HG02852 (cell line): ENCODE results near the gene MEX3C.

ENCODE experiments used
- ATAC-seq: cut with Tn5 transposase; IDR thresholded peaks from one replicate; pipeline ENCODE4 v1.9.1; 2021; ENCODE audit warnings: mild to moderate bottlenecking, moderate library complexity; ENCODE audit not compliant: unreplicated experiment

The MEX3C gene

DNA sequence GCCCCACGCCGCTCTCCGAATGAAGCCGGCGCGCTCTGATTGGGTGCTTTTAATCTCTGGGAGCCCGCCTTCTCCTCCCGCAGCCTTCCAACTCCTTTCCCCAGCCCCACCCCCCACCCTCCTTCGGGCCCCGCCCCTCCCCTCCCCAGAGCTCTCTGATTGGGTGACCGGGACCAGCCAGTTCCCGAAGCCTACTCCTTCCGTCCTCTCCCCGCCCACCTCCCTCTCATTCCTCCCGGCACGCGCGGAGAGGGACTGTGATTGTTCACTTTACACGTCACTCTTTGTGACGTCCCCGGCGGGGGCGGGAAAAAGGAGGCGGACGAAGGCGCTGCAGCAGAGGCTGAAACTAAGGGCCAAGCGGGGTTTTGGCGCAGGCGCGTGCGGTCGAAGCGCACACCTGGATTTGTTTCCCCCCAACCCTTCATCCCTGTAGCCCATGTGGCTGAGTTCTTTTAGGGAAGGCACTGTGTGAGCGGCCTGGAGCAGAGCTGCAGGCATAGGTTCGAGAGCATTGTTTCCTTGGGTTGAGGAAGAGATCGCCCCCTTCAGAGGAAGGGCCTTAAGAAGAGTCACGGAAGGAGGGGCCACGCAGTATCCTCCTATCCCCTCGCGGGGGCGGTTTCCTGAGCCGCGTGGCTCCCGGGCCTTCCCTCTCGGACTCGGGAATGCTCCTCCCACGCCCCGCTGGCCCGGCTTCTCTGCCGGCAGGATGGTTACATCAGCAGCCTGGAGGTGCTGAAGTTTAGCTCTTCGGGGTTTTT lies at the start of gene MEX3C:
MEX3C (minus strand) TSS at position 21 of the 764 bp plus-strand sequence. CDS start 361 bp downstream, outside the sequence.
- peak; percentile 73 for ATAC-seq

DNA sequence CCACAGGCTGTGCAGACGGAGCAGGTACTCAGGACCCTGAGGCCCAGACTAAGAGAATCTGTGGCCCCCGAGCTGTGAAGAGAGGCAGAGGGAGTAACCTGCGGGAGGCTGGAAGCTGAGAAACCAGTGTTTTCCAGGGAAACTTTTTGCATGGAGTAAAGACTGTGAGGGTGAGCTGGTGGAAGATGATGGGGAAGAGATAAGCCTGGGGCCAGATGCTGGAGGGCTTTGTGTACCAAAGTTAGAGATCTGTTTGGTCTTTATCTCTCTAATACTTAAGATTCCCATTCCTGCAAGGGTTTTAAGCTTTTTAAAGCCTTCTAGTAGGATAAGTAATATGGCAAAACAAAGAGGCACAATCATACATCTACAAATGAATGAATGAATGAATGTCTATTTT lies 43.7 kb upstream of the MEX3C start:
- ATAC-seq: no peak

DNA sequence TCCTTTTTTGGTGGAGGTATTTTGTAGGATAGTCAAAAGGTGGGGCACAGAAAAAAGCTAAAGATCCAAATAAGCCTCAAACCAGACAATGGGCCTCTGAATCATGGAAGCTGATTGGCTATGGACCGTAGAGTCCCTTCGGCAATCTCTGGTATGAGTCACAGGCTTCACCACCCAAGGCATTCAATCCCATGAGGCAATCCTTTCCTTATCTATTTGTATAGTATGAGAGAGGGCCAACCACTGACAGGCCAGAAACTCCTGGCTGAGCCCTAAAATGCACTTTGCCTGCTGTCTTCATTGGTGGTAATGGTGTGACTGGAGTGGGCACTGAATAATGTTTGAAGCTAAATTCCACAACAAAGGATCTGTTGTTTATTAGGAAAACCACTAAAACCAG lies 38.7 kb upstream of the MEX3C start:
- no peak for ATAC-seq

DNA sequence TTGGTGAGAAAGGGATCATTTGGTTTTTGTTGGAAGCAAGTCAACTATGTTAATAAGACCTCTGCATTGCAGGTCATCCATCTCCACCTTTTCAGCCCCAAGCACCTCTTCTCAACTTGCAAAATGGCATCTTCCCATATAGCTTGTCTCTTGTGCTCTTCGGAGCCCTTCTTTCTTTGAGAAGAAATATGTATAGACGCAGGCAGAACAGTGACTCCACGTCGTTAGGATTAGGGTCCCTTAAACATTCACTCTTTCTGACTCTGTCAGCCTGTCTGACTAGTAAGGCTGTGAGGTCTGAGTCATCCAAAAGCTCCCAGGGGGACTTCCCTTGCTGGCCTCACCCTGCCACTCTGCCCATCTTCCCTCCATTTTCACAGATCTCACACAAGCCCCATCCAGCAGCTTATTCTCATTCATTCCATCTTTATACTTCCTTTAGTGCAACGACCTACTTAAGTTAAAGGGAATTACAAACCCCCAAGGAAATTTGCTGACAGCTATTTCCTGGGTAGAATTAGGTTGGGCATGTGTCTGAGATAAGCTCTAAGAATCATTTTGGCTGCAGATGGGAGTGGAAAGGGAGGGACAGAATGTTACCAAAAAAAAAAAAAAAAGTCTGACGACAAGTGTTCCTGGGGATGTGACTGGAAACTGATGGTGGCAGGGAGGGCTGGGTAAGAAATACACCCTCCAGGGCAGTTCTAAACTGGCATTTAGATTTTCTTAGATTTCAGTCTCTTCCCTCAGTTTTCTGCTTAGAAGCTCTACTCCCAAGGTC lies 37.7 kb upstream of the MEX3C start:
- peak; percentile 92 for ATAC-seq

DNA sequence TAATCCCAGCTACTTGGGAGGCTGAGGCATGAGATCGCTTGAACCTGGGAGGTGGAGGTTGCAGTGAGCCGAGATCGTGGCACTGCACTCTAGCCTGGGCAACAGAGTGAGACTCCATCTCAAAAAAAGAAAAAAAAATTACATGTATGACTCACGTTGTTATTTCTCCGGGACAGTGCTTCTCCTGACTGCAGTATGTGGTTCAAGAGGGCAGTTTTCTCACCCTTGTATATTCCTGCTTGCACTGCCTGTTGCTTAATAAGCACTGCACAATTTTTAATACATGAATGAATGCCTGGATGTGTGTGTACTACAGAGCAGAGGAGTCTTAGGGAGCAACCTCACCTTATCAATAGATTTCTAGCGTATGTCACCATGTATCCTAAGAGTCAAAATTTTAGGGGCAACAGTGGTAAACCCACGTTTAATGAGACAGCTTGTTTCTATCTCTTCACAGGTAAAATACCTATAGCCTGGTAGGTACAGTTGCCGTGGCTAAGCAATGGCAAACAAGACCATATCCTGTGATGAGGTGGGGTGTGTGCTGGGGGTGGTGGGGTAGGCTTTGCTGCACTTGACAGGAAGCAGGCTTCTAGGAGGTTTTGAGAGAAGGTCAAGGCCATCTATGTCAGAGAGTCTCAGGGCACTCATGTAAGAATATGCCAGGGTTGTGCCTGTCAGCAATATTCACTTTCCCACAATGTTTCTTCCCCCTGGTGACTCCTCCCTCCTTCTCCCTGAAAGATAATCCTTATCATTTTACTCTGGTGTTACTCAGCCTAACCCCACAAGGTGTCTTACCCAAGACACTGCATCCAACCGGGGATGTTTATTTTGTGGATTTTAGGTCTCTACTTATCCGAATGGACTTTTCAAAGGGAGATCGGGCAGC lies 36.9 kb upstream of the MEX3C start:
- no peak for ATAC-seq

DNA sequence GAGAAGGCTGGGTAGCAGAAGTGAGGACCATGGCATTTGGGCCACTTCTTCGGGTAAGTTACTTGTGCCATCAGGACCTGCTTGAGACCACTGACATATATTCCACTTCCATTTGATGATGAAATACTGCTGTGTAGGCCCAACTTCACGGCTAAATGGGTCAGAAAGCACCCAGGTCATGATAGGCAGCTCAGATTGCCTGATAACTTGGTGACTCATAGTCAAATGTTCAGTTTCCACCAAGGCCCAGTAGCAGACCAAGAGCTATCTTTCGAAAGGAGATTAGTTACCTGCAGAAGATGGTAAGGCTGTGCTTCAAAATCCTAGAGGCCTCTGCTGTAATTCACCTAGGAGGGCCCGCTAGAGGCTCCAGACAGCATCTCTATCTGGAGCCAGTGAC lies 31.8 kb upstream of the MEX3C start:
- ATAC-seq: no peak

DNA sequence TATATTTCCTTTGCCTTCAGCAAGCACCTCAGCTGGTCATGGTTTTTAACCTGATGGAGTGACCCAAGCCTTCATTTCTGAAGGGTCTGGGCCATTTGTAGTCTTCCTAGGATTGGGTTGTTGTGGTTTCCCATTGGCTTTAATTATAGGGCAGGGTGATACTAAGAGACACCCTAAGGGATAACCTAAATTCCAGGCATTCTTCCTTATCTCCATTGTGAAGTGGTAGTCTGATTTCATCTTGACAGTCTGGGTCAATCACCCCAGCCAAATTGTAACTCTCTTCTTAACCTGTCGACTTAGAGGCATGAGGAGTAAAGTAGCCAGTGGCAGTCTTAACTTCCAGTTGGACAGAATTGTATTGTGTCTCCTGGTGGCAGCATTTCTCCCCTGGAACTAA lies 30.2 kb upstream of the MEX3C start:
- ATAC-seq: no peak

DNA sequence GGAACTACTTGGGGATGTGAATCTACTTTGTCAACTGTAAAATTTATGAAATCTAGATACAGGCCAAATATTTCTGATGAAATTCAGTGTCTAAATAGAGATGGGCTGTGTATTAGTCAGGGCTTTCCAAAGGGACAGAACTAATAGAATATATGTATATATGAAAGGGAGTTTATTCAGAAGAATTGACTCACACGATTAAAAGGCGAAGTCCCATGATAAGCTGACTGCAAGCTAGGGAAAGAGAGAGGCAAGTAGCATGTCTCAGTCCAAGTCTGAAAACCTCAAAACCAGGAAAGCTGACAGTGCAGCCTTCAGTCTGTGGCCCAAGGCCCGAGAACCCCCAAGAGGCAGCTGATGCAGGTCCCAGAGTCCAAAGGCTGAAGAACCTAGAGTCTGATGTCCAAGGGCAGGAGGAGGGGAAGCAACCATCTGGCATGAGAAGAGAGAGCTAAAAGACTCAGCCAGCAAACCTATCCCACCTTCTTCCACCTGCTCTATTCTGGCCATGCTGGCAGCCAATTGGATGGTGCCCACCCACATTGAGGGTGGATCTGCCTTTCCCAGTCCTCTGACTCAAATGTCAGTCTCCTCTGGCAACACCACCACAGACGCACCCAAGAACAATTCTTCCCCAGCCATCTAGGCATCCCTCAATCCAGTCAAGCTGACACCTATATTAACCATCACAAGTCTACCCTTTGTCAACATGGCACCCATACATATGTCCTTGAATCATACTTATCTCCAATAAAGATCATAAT lies 29.3 kb upstream of the MEX3C start:
- ATAC-seq: no peak

DNA sequence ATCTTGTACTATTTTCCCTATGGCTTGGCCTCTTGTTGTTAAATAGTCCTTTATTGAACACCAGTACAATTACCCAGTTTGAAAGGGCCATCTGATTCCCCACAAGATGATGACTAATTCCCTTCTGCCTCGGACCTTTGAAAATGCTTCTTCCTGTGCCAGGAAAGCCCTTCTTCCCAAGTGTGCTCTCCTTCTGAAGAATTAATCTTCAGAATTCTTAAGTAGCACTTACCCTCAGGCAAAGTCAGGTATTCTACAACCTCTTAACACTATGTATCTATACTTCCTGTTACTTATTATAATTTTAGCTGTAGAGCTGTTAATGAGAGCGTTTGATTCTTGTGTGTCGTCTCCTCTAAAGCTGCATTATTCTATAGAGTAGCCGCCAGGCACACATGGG lies 28.6 kb upstream of the MEX3C start:
- ATAC-seq: no peak

DNA sequence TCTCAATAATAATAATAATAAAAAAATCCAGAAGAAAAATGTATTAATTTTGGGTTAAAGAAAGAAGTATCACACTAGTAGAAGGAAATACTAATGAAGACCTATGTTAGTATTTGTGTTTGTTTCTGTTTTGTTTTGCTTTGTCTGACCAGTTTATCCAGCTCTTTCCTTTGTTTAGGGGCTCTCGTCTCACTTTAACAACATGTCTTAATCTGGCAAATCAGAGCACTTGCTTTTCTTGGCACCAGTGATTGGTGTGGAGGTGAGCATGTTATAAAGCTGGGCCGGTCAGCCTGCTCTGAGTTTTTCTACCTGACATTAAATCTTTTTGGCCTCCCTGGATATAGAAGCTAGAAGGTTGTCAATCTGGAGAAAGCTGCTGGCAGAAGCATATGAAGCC lies 15.1 kb upstream of the MEX3C start:
- no peak for ATAC-seq

DNA sequence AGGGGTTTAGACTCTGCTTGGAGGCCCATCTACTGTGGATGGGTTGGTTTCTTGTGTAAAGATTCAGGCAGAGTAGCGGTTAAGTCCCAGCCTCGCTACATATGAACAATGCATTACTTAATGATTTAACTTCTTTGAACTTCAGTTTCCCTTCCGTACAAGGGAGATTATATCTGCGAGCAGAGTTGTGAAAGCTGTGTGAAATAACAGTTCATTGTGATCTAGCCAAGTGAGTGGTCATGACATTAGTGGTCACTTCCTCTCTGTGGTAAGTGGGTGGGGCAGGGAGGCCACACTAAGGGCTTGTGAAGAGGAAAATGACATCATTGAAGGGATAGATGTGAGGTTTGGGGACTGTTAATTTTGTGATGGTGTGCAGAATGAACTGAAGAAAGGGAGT lies 14.1 kb upstream of the MEX3C start:
- peak; percentile 97 for ATAC-seq

DNA sequence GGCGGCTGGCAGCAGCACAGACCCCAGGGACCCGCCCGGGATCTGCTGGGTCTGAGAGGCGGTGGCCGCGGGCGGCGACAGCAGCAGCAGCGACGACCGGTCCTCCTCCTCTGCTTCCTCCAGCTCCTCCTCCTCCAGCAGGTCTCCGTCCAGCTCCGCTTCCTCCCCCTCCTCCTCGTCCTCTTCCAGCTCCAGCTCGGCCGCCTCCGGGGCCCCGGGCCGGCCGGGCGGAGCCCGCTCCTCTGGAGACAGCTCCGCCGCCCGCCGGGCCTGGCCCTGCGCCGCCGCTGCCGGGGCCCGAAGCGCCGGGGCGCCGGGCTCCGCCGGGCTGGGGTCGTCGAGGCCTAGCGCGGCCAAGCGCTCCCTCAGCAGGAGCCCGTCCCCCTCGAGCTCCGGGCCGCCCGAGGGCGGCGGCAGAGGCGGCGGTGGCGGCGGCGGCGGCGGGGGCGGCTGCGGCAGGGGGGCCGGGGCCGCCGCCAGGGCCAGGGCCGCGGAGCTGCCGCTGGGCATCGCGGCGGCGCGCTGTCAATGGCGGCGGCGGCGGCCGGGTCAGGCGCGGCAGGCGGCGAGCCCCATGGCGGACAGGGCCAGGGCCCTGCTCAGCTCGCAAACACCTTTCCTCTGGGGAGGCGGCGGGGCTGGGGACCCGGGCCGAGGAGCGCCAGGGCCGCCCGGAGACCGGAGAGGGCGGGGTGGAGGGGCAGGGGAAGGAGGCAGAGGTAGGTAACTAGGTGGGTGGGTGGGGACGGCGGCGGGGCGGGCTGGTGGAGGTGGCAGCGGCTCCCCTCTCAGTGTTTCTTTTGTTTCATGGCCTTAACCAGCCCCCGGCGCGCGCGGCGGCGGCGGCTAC lies 445 bp downstream of the MEX3C start:
- peak; percentile 3 for ATAC-seq

DNA sequence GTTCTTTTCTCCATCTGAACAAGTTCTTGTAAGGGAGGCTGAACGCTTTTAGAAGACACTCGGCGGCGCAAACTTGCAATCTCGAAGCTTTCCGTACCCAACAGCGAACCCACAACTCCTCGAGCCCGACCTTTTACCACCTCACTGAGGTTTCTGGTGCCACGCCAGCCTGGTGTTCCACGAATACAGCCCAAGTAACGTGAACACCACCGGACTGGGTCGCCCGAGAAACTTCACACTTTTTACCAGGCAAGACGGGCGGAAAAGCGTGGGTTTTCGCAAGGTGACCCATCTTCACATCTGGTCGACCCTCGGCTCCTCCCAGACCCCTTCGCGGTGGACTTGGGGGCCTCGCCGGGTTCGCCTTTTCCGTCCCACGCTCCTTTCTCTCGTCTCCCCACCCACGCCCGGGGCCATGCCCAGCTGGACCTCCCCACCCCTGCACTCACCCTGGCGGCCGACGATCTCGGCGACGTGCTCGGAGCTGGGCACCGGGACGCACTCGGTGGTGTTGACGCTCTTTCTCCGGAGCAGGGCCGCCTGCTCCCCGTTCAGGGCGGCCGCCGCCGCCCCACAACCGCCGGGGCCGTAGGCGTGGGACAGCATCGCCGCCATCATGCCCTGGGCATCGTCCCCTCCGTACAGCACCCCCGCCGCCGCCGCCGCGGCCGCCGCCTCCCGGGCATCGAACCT lies 1.2 kb downstream of the MEX3C start:
- peak; percentile 2 for ATAC-seq

DNA sequence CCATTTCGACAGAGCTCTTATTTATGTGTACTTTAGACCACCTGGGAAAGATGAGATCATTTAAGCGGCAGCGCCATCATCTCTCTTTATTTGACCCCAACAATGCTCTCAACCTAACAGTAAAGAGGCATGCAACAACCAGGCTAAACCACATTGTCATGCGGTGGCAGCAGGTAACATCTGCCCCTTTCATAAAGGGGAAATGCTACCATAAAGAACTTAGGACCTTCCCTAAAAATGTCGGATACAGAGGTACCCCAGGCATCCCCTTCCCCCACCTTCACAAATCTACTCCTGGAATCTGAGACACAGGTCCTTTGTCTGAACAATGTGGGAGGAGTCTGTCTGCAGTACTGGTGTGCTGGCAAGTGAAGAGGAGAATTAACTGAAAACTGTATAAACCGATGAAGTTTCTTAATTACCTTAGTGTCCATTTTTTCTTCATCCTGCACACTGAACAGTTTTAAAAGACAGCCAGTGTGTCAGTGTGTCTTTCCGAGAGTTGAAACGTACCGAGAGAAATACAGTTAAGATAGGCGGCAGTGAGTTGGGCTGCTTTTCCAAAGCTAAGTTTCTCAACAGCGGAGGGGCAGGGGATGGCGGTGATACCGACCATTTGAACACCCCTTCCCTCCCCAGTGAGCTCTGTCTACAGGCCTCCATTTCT lies 1.9 kb downstream of the MEX3C start:
- ATAC-seq: no peak

DNA sequence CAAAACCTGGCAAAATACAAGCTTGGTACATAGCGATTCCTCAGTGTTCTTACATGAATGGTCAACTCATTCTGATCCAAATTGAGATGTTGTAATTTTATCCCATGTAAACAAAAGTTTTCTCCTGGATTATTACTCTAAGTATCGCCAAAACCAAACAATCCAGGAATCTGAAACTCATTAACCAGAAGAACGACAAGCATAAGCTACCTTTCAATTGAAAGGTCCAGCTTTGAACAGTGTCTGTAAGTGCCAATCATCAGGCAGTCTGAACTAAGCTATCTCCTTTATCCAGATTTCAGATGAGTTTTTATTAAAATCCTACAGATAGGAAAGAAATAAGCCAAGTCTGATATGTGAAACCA lies 2.4 kb downstream of the MEX3C start:
- ATAC-seq: no peak

DNA sequence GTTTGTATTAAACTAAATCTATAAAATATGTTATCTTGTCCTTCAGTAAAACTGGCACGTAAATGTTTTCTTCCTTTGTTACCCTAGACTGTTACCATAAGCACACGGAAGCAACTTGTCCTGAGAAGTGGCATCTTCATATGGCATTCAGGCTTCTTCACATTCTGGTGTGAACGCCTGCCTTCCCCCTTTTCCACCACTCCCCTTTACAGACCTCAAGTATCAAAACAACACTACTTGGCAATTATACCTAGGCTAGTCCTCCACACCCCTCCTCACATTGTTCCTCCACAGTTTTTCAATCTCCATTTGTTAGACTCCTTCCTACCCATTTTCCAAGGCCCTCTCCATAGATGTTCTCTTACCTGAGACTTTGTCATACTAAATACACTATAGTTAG lies 2.9 kb downstream of the MEX3C start:
- ATAC-seq: no peak

DNA sequence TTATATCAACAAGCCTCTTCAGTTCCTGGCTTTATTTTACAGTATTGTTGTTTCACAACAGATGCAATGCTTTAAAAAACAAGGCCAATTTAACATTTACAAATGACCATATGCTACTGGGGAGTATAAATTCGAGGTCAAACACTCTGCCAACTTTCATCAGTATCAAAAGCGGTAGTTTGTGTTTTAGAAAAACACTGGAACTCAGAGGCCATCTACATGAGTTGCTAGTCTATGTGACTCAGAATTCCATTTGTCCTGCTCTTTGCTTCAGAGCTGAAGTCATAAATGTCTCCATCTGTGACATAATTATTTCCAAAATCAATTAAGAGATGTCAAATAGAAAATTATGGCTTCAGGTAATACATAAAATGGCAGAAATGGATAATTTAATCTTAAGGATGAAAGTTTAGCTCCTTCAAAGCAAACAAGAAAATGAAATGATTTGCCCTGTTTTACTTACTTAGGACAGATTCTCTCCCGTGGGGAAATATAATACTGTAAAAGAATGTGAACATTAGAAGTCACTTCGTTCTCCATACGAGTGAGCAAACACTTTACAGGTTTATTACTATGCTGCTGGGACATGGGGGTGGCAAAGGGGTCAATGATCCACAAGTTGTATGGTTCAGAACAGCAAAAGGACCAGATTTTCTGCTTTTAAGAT lies 3.7 kb downstream of the MEX3C start:
- no peak for ATAC-seq

DNA sequence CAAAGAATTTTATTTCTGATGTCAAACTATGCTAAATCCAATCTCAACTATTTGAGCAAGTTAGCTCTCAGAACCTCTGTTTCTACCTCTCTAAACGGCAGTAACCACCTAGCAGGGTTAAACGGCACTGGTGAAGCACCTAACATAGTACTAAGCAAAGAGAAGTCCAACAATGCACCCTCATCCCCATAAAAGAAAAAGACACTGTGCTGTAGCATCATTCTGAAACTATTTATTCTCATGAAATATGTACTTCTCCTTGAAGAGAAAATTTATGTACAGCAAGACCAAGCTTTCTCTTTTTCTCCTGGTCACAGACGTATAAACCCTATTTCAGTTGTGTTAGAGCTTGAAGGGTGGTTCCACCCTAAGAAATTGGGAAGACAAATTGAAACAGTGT lies 4.8 kb downstream of the MEX3C start:
- ATAC-seq: no peak
